HL-60 (cell line): ENCODE measurements around the gene NACC2.

Experiments
- GABPA ChIP-seq: IDR thresholded peaks from 2 replicates; pipeline ENCODE4 v1.6.1; 2012; ENCODE audit warnings: low read depth
- POLR2AphosphoS5 ChIP-seq: IDR thresholded peaks from 2 replicates; pipeline ENCODE4 v1.6.1; 2012; ENCODE audit warnings: low read depth
- TF ChIP-seq, protein P1 (sequence below): IDR thresholded peaks from one replicate; pipeline ENCODE4 v1.5.1; 2011; ENCODE audit warnings: low read length, control low read depth, inconsistent platforms; ENCODE audit not compliant: insufficient read depth
- TF ChIP-seq, protein P2 (sequence below): IDR thresholded peaks from 2 replicates; pipeline ENCODE4 v1.6.1; 2012; ENCODE audit warnings: low read depth; ENCODE audit not compliant: insufficient replicate concordance

DNA sequence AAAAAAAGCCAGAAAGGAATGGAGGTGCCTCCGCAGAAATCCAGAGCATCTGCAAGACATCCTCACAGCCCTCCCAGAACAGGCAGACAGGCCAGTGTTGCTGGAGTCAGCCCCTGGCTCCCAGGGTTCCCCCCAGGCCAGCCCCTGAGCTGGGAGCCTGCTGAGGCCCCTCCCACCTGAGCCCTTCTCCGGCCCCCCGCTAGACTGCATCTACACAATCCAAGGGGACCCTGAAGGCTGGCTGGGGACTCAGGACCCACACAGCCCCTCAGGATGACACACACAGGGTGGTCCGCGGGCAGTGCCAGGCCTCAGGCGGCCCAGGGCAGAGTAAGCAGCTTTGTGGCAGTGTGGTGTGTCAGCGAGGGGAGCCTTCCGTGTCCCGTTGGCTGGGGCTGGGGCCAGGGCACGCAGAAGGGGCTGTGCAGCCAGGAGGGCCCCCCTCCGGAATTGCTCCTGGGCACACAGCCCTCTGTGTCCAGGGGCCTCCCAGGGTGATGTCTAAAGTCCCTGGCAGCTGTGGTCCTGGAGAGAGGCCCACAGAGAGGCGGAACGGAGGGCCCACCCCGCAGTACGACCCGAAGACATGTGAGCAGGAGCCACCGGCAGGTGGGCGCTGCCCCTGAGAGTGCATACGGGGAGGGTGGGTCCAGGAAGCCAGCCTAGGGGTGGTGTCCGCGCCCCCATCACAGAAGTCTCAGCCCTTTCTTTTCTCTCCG lies 20.7 kb upstream of the NACC2 start:
- TF ChIP-seq, protein P1, sequence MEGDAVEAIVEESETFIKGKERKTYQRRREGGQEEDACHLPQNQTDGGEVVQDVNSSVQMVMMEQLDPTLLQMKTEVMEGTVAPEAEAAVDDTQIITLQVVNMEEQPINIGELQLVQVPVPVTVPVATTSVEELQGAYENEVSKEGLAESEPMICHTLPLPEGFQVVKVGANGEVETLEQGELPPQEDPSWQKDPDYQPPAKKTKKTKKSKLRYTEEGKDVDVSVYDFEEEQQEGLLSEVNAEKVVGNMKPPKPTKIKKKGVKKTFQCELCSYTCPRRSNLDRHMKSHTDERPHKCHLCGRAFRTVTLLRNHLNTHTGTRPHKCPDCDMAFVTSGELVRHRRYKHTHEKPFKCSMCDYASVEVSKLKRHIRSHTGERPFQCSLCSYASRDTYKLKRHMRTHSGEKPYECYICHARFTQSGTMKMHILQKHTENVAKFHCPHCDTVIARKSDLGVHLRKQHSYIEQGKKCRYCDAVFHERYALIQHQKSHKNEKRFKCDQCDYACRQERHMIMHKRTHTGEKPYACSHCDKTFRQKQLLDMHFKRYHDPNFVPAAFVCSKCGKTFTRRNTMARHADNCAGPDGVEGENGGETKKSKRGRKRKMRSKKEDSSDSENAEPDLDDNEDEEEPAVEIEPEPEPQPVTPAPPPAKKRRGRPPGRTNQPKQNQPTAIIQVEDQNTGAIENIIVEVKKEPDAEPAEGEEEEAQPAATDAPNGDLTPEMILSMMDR, result no peak
- no peak for TF ChIP-seq POLR2AphosphoS5
- TF ChIP-seq, protein P2, sequence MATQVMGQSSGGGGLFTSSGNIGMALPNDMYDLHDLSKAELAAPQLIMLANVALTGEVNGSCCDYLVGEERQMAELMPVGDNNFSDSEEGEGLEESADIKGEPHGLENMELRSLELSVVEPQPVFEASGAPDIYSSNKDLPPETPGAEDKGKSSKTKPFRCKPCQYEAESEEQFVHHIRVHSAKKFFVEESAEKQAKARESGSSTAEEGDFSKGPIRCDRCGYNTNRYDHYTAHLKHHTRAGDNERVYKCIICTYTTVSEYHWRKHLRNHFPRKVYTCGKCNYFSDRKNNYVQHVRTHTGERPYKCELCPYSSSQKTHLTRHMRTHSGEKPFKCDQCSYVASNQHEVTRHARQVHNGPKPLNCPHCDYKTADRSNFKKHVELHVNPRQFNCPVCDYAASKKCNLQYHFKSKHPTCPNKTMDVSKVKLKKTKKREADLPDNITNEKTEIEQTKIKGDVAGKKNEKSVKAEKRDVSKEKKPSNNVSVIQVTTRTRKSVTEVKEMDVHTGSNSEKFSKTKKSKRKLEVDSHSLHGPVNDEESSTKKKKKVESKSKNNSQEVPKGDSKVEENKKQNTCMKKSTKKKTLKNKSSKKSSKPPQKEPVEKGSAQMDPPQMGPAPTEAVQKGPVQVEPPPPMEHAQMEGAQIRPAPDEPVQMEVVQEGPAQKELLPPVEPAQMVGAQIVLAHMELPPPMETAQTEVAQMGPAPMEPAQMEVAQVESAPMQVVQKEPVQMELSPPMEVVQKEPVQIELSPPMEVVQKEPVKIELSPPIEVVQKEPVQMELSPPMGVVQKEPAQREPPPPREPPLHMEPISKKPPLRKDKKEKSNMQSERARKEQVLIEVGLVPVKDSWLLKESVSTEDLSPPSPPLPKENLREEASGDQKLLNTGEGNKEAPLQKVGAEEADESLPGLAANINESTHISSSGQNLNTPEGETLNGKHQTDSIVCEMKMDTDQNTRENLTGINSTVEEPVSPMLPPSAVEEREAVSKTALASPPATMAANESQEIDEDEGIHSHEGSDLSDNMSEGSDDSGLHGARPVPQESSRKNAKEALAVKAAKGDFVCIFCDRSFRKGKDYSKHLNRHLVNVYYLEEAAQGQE, result no peak
- TF ChIP-seq GABPA, result no peak
